ENCODE data around the gene ADGRG6.

DNA sequence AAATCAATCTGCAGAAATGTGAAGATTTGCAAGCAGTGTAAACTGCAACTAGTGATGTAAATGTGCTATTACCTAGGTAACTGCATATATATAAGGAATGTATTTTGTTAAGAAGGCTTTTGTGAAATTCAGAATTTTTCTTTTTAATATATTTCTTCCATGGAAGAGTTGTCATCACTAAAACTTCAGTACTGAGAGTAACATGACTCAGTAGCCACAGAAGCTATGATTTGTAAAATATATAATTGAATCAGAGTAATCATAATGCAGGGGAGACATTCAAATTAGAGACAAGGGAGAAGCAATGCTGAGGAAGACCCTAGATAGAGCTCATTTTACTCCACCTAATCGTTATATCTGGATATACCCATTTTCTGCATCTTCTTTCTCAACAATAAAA lies 141.7 kb downstream of the ADGRG6 start:
- TF ChIP-seq POLR2A (IDR thresholded peaks at IDR 0.05; ENCODE audit: low read depth, low read length) = no peak
- TF ChIP-seq TAF1 (IDR thresholded peaks at IDR 0.05; ENCODE audit: low read depth, low read length) = no peak
- TF ChIP-seq POLR2AphosphoS5 (IDR thresholded peaks at IDR 0.05; ENCODE audit: low read depth, low read length) = no peak
